Body of pancreas (tissue), 4 donors: ENCODE data around the gene STRA8.

ENCODE experiments used
- CTCF ChIP-seq, 7 experiments: fragments of 450-650 bp in 4 of 7; fragments of 200-600 bp in 3 of 7; sonication (generic) in 3 of 7; IDR thresholded peaks; one replicate each; pipeline ENCODE4 v1.5.1; 2016 to 2019; ENCODE audit warnings: antibody characterized with exemption in 7 of 7
- POLR2A ChIP-seq, 3 donors: fragments of 450-650 bp; IDR thresholded peaks; one replicate each; pipeline ENCODE4 v1.6.1; 2016; ENCODE audit warnings: antibody characterized with exemption in 3 of 3, mild to moderate bottlenecking in 2 of 3

DNA sequence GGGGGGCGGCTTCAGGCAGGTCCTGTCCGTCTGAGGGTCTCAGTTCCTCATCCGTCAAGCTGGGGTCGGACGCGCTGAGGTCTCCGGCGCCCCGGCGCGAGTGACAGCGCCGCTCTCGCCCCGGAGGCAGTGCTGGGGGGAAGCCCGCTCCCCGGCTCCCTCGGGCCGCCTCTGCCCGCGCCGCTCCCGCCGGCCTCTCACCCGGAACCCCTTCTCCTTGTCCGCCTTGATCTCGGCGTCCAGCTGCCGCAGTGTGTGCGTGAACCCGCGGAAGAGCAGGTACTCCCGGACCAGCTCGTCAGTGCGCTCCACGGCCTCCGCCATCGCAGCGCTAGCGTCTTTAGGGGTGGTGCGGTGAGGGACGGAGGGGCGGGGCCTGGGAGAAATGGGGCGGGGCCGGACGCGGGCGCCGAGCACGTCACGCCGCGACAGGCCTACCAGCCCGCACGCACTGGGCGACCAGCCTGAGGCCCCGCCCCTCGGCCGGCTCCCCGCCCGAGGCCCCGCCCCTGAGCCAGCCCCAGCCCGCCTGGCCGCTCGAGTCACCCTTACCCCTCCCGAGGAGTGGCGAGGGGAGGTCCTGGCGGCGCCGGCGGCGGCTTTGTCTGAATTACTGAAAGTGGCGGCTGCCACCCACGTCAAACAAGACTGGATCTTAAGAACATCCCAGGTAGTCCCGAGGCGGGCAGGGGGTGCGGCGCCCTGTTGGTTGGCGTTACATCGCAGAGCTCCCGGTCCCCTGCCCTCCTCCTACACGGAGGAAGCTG lies 22.3 kb upstream of the STRA8 start, which contains the start of gene WDR91:
- TF ChIP-seq POLR2A (IDR thresholded peaks at IDR 0.05) (peak; percentile 82 to 94 (median 94)), CTCF (IDR thresholded peaks at IDR 0.05) (no peak)
